ENCODE results near the gene CYTH3. TPM values are rescaled to one million over a fixed set of nuclear protein-coding genes. Genes with fewer than 3 reads are reported as not detected.

CYTH3 gene
- total RNA-seq, 1 experiment from 2014 or later: 73.4 TPM

DNA sequence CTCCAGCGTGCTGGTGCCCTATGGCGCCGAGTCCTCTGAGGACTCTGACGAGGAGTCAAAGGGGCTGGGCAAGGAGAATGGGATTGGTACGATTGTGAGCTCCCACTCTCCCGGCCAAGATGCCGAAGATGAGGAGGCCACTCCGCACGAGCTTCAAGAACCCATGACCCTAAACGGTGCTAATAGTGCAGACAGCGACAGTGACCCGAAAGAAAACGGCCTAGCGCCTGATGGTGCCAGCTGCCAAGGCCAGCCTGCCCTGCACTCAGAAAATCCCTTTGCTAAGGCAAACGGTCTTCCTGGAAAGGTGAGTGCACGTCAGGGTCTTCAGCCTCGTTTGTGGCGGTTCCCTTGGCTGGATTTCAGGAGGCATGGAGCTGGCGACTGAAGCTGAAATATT lies 122.4 kb downstream of the CYTH3 start:
- peaks cover 75% of the 10 kb centered on the region for H3K36me3 Mint-ChIP-seq (ENCODE audit: insufficient read depth, unreplicated experiment)
- TF ChIP-seq, protein P1, sequence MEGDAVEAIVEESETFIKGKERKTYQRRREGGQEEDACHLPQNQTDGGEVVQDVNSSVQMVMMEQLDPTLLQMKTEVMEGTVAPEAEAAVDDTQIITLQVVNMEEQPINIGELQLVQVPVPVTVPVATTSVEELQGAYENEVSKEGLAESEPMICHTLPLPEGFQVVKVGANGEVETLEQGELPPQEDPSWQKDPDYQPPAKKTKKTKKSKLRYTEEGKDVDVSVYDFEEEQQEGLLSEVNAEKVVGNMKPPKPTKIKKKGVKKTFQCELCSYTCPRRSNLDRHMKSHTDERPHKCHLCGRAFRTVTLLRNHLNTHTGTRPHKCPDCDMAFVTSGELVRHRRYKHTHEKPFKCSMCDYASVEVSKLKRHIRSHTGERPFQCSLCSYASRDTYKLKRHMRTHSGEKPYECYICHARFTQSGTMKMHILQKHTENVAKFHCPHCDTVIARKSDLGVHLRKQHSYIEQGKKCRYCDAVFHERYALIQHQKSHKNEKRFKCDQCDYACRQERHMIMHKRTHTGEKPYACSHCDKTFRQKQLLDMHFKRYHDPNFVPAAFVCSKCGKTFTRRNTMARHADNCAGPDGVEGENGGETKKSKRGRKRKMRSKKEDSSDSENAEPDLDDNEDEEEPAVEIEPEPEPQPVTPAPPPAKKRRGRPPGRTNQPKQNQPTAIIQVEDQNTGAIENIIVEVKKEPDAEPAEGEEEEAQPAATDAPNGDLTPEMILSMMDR (IDR thresholded peaks at IDR 0.05; ENCODE audit: unreplicated experiment): no peak
- no peak overlapping the region for H3K4me3 Mint-ChIP-seq (ENCODE audit: low read depth, unreplicated experiment)
- no TSS peak for BruUV-seq (replicated peaks)
- CTCF ChIA-PET: interaction anchor here (0.6 kb wide), 1 partner anchor 785 kb away, joined by 4 read pairs; no protein-coding TSS in a partner anchor
- no peaks in the 10 kb centered on the region for H3K4me1 Mint-ChIP-seq (ENCODE audit: low read depth, unreplicated experiment)
- H3K27ac Mint-ChIP-seq (ENCODE audit: unreplicated experiment): no peak overlapping the region
- no peaks in the 10 kb centered on the region for H3K9me3 Mint-ChIP-seq (ENCODE audit: low read depth, unreplicated experiment)
- intact Hi-C loops (cut with micrococcal nuclease; ENCODE audit: unreplicated experiment): no loop called here
- no peak for DNase-seq
- no peaks in the 10 kb centered on the region for H3K27me3 Mint-ChIP-seq (ENCODE audit: unreplicated experiment)

DNA sequence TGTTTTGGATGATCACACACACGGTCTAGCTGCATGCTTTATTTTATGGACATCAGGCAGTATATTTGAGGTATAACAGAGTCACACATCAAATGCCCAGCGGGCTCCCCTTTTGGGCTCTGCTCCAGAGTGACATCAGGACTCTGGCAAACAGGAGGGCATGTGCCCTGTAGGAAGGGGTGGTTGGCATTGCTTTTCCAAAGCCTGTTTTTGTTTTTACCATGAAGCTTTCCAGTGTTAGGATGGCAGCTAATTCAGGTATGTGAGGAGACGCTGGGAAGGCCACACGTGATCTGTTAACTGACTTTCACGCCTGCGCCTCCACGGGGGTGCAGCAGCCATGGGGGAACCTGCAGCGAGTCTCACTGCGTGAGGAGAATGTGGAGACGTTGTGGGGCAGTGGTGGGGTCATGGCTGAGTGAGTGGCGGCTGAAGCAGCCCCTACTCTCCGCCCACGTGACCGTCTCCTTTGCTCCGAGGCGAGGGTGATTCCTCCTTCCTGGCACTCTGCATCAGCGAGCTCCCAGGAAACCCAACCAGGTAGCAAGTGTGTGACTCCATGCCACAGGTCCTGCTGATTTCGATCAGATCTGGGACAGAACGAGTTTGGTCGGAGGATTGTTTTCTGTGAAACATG lies 123.6 kb downstream of the CYTH3 start:
- intact Hi-C loops (cut with micrococcal nuclease; ENCODE audit: unreplicated experiment): no loop called here
- H3K27me3 Mint-ChIP-seq (ENCODE audit: unreplicated experiment): no peaks in the 10 kb centered on the region
- H3K36me3 Mint-ChIP-seq (ENCODE audit: insufficient read depth, unreplicated experiment): peaks cover 71% of the 10 kb centered on the region
- H3K4me1 Mint-ChIP-seq (ENCODE audit: low read depth, unreplicated experiment): no peaks in the 10 kb centered on the region
- CTCF ChIA-PET: no interaction called here
- BruUV-seq (replicated peaks): no TSS peak
- H3K9me3 Mint-ChIP-seq (ENCODE audit: low read depth, unreplicated experiment): no peaks in the 10 kb centered on the region
- DNase-seq: no peak
- TF ChIP-seq, protein P1 (IDR thresholded peaks at IDR 0.05; ENCODE audit: unreplicated experiment): no peak
- H3K4me3 Mint-ChIP-seq (ENCODE audit: low read depth, unreplicated experiment): no peak overlapping the region
- no peak overlapping the region for H3K27ac Mint-ChIP-seq (ENCODE audit: unreplicated experiment)

DNA sequence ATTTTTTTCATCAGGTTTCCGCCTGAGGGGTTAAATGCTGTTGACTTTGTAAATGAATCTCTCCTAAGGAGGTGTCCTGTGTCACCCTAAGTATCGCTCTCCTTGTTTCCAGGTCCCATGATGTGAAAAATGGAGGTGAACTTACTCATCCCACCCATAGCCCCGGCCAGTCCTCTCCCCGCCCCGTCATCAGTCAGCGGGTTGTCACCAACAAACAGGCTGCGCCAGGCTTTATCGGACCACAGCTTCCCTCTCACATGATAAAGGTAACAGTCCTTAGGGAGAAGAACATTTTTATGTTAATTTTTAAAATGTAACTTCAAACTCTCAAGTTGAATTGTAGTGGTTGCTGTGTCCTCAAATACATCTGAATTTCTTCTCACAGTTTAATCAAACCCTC lies 124.8 kb downstream of the CYTH3 start:
- BruUV-seq (replicated peaks): no TSS peak
- Mint-ChIP-seq H3K4me1 (ENCODE audit: low read depth, unreplicated experiment) (no peaks in the 10 kb centered on the region), H3K27ac (ENCODE audit: unreplicated experiment) (no peak overlapping the region), H3K36me3 (ENCODE audit: insufficient read depth, unreplicated experiment) (peaks cover 69% of the 10 kb centered on the region), H3K9me3 (ENCODE audit: low read depth, unreplicated experiment) (no peaks in the 10 kb centered on the region), H3K4me3 (ENCODE audit: low read depth, unreplicated experiment) (no peak overlapping the region), H3K27me3 (ENCODE audit: unreplicated experiment) (no peaks in the 10 kb centered on the region)
- DNase-seq: no peak
- CTCF ChIA-PET: interaction anchor here (0.6 kb wide), 1 partner anchor 195 kb away, joined by 3 read pairs; no protein-coding TSS in a partner anchor
- TF ChIP-seq, protein P1 (IDR thresholded peaks at IDR 0.05; ENCODE audit: unreplicated experiment): no peak
- intact Hi-C loops (cut with micrococcal nuclease; ENCODE audit: unreplicated experiment): no loop called here

DNA sequence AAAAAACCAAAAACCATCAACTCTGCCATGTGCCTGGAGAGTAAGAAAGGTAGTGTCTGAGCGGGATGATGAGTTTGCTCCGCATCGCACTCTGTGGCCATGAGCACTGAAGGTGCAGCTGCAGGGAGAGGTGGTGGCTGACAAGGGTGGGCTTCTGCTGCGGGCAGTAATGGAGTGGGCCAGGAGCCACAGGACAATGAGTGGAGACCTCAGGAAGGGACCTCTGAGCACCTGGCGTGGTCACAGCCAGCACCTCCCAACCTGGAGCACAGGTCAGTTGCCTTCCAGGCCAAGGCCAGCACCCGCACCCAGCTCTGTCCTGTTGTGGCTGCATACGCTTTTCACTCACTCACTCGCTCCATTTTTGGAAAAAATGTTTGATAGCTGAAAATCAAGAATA lies 125.8 kb downstream of the CYTH3 start:
- no peak overlapping the region for H3K27ac Mint-ChIP-seq (ENCODE audit: unreplicated experiment)
- H3K36me3 Mint-ChIP-seq (ENCODE audit: insufficient read depth, unreplicated experiment): peaks cover 67% of the 10 kb centered on the region
- H3K4me3 Mint-ChIP-seq (ENCODE audit: low read depth, unreplicated experiment): no peak overlapping the region
- no TSS peak for BruUV-seq (replicated peaks)
- CTCF ChIA-PET: no interaction called here
- TF ChIP-seq, protein P1 (IDR thresholded peaks at IDR 0.05; ENCODE audit: unreplicated experiment): no peak
- H3K4me1 Mint-ChIP-seq (ENCODE audit: low read depth, unreplicated experiment): no peaks in the 10 kb centered on the region
- intact Hi-C loops (cut with micrococcal nuclease; ENCODE audit: unreplicated experiment): no loop called here
- H3K27me3 Mint-ChIP-seq (ENCODE audit: unreplicated experiment): no peaks in the 10 kb centered on the region
- H3K9me3 Mint-ChIP-seq (ENCODE audit: low read depth, unreplicated experiment): no peaks in the 10 kb centered on the region
- no peak for DNase-seq
